ENCODE measurements around the gene WDR3. TPM values are rescaled to one million over a fixed set of nuclear protein-coding genes. Genes with fewer than 3 reads are reported as not detected.

Gene WDR3
- polyA plus RNA-seq, 1 donor from 2014 or later, result 20.6 TPM

GRCh38 chr1:117897551-117897950 lies 32.0 kb upstream of the WDR3 start:
- Histone ChIP-seq H3K36me3 (ENCODE audit: insufficient read depth, low read length) (peaks cover 13% of the 10 kb centered on the region), H3K27ac (ENCODE audit: low read length) (no peak overlapping the region), H3K9ac (ENCODE audit: low read length) (no peak overlapping the region), H4K20me1 (ENCODE audit: insufficient read depth) (no peaks in the 10 kb centered on the region), H3K79me2 (replicated peaks; ENCODE audit: insufficient read depth, low read length) (no peaks in the 10 kb centered on the region), H3K9me3 (ENCODE audit: low read length) (no peaks in the 10 kb centered on the region), H3K27me3 (ENCODE audit: insufficient read depth, low read depth, low read length) (no peaks in the 10 kb centered on the region), H3K4me3 (ENCODE audit: low read length) (no peak overlapping the region), H2AFZ (ENCODE audit: low read depth, low read length) (no peak overlapping the region), H3K9me2 (ENCODE audit: insufficient read depth, low read length) (no peaks in the 10 kb centered on the region), H3K4me2 (ENCODE audit: low read length) (no peak overlapping the region), H3F3A (ENCODE audit: insufficient read depth, low read length, poor library complexity, severe bottlenecking) (no peaks in the 10 kb centered on the region)
- no peak for TF ChIP-seq EP300 (conservative IDR thresholded peaks at IDR 0.05; ENCODE audit: poor library complexity, severe bottlenecking)
- TF ChIP-seq, protein P1, sequence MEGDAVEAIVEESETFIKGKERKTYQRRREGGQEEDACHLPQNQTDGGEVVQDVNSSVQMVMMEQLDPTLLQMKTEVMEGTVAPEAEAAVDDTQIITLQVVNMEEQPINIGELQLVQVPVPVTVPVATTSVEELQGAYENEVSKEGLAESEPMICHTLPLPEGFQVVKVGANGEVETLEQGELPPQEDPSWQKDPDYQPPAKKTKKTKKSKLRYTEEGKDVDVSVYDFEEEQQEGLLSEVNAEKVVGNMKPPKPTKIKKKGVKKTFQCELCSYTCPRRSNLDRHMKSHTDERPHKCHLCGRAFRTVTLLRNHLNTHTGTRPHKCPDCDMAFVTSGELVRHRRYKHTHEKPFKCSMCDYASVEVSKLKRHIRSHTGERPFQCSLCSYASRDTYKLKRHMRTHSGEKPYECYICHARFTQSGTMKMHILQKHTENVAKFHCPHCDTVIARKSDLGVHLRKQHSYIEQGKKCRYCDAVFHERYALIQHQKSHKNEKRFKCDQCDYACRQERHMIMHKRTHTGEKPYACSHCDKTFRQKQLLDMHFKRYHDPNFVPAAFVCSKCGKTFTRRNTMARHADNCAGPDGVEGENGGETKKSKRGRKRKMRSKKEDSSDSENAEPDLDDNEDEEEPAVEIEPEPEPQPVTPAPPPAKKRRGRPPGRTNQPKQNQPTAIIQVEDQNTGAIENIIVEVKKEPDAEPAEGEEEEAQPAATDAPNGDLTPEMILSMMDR (IDR thresholded peaks at IDR 0.05; ENCODE audit: poor library complexity, severe bottlenecking), result no peak
- TF ChIP-seq POLR2AphosphoS5 (IDR thresholded peaks at IDR 0.05), result no peak
- TF ChIP-seq MXI1 (conservative IDR thresholded peaks at IDR 0.05; ENCODE audit: poor library complexity, severe bottlenecking), result no peak
- no peak for TF ChIP-seq REST (IDR thresholded peaks at IDR 0.05; ENCODE audit: borderline replicate concordance)
- TF ChIP-seq EZH2 (IDR thresholded peaks at IDR 0.05; ENCODE audit: borderline replicate concordance, insufficient read depth, low read length, poor library complexity, severe bottlenecking), result no peak
- TF ChIP-seq RAD21 (conservative IDR thresholded peaks at IDR 0.05), result no peak
- TF ChIP-seq TAF1 (IDR thresholded peaks at IDR 0.05; ENCODE audit: low read depth), result no peak

- H3K9ac ChIP-seq (ENCODE audit: low read length), result no peak overlapping the region
- H3K79me2 ChIP-seq (replicated peaks; ENCODE audit: insufficient read depth, low read length), result no peaks in the 10 kb centered on the region
- no peaks in the 10 kb centered on the region for H3K9me3 ChIP-seq (ENCODE audit: low read length)
- H2AFZ ChIP-seq (ENCODE audit: low read depth, low read length), result no peak overlapping the region
- TF ChIP-seq RAD21 (conservative IDR thresholded peaks at IDR 0.05), result no peak
- no peak for TF ChIP-seq TAF1 (IDR thresholded peaks at IDR 0.05; ENCODE audit: low read depth)
- TF ChIP-seq REST (IDR thresholded peaks at IDR 0.05; ENCODE audit: borderline replicate concordance), result no peak
- TF ChIP-seq EZH2 (IDR thresholded peaks at IDR 0.05; ENCODE audit: borderline replicate concordance, insufficient read depth, low read length, poor library complexity, severe bottlenecking), result no peak
- TF ChIP-seq SMC3 (conservative IDR thresholded peaks at IDR 0.05; ENCODE audit: poor library complexity), result no peak
- TF ChIP-seq POLR2AphosphoS5 (IDR thresholded peaks at IDR 0.05), result no peak
- TF ChIP-seq EP300 (conservative IDR thresholded peaks at IDR 0.05; ENCODE audit: poor library complexity, severe bottlenecking), result no peak
- TF ChIP-seq, protein P1 (IDR thresholded peaks at IDR 0.05; ENCODE audit: poor library complexity, severe bottlenecking), result no peak
- no peak for TF ChIP-seq MXI1 (conservative IDR thresholded peaks at IDR 0.05; ENCODE audit: poor library complexity, severe bottlenecking)
- H3K27ac ChIP-seq (ENCODE audit: low read length), result no peak overlapping the region
- no peaks in the 10 kb centered on the region for H3K27me3 ChIP-seq (ENCODE audit: insufficient read depth, low read depth, low read length)
- H3K4me3 ChIP-seq (ENCODE audit: low read length), result no peak overlapping the region
- no peaks in the 10 kb centered on the region for H4K20me1 ChIP-seq (ENCODE audit: insufficient read depth)
- H3K4me2 ChIP-seq (ENCODE audit: low read length), result no peak overlapping the region
- no peaks in the 10 kb centered on the region for H3K9me2 ChIP-seq (ENCODE audit: insufficient read depth, low read length)
- peaks cover 13% of the 10 kb centered on the region for H3K36me3 ChIP-seq (ENCODE audit: insufficient read depth, low read length)
- H3F3A ChIP-seq (ENCODE audit: insufficient read depth, low read length, poor library complexity, severe bottlenecking), result no peaks in the 10 kb centered on the region
Measured at GRCh38 chr1:117899801-117900200, 29.7 kb upstream of the WDR3 start.

Measured in neural cell (in vitro differentiated cells).